ENCODE measurements around the gene SLC30A3. TPM values are rescaled to one million over a fixed set of nuclear protein-coding genes. Genes with fewer than 3 reads are reported as not detected.

SLC30A3 gene
- total and polyA plus RNA-seq, 5 donors from 2014 or later = 0.05 to 0.10 TPM; not detected in 3

DNA sequence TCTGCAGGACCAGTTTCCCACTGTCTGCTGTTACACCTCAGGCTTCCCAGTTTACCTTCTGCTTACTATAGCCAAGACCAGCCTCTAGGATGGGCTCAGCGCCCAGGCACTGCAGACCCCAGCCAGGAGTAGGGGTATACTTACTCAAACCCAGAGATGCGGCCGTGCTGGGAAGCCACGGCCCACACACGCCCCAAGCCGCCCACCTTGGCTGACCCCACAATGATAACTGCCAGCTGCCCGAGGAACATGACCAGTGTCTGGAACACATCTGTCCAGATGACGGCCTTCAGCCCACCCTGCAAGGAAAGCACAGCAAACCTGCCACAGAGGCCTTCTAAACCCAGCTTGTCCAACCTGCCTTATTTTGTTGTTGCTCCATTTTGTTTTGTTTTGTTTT is 57.6 kb downstream of the SLC30A3 start:
- Histone ChIP-seq H3K27ac (ENCODE audit: insufficient read depth, low read length, poor library complexity, severe bottlenecking) (no peak overlapping the region), H3K27me3 (ENCODE audit: control insufficient read depth, insufficient read depth, low read length) (no peaks in the 10 kb centered on the region), H3K9me3 (ENCODE audit: control insufficient read depth in 2 of 2, low read length in 2 of 2) (no peaks in the 10 kb centered on the region), H3K36me3 (ENCODE audit: control insufficient read depth, insufficient read depth, low read length) (peaks cover 71% of the 10 kb centered on the region), H3K4me1 (ENCODE audit: control insufficient read depth, insufficient read depth, low read length, poor library complexity, severe bottlenecking) (no peaks in the 10 kb centered on the region), H3K4me3 (ENCODE audit: low read depth, low read length) (no peak overlapping the region)
- Mint-ChIP-seq H3K36me3 (peaks cover 38% of the 10 kb centered on the region), H3K27ac (no peak overlapping the region), H3K9me3 (peaks cover 0 to 1% (median 0%) of the 10 kb centered on the region in 7 donors), H3K4me1 (peaks cover 0 to 28% (median 16%) of the 10 kb centered on the region in 4 donors), H3K4me3 (no peak overlapping the region), H3K27me3 (no peaks in the 10 kb centered on the region)
- no peak for DNase-seq
- no peak for ATAC-seq (ENCODE audit: low read depth in 2 of 2)

DNA sequence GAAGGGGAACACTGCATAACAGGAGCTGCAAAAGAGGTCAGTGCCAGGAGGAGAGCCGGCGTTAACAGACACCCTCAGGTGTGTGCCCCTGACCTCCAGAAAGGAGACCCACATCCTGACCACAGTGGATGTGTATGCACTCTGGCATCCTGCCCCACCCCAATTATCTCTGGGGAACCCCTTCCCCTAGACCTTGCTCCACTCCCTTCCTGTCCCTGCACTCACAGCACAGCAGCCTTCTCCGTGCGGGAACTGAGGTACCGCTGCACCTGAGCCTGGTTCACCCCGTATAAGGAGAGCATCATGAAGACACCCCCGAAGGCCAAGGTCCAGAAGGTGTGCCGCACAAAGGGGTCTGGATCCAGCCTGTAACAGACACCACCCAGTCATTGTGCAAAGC is 58.3 kb downstream of the SLC30A3 start:
- DNase-seq (peak in 1 of 3 donors; percentile 24), ATAC-seq (ENCODE audit: low read depth in 2 of 2) (no peak)
- Histone ChIP-seq H3K36me3 (ENCODE audit: control insufficient read depth, insufficient read depth, low read length) (peaks cover 73% of the 10 kb centered on the region), H3K9me3 (ENCODE audit: control insufficient read depth in 2 of 2, low read length in 2 of 2) (no peaks in the 10 kb centered on the region), H3K27ac (ENCODE audit: insufficient read depth, low read length, poor library complexity, severe bottlenecking) (no peak overlapping the region), H3K4me1 (ENCODE audit: control insufficient read depth, insufficient read depth, low read length, poor library complexity, severe bottlenecking) (no peaks in the 10 kb centered on the region), H3K27me3 (ENCODE audit: control insufficient read depth, insufficient read depth, low read length) (no peaks in the 10 kb centered on the region), H3K4me3 (ENCODE audit: low read depth, low read length) (no peak overlapping the region)
- peak overlapping the region in 1 of 3 donors; percentile 55 for H3K27ac Mint-ChIP-seq
- peaks cover 0 to 1% (median 0%) of the 10 kb centered on the region in 7 donors for H3K9me3 Mint-ChIP-seq
- H3K4me3 Mint-ChIP-seq = no peak overlapping the region
- peaks cover 0 to 22% (median 10%) of the 10 kb centered on the region in 4 donors for H3K4me1 Mint-ChIP-seq
- peaks cover 42% of the 10 kb centered on the region for H3K36me3 Mint-ChIP-seq
- H3K27me3 Mint-ChIP-seq = no peaks in the 10 kb centered on the region

DNA sequence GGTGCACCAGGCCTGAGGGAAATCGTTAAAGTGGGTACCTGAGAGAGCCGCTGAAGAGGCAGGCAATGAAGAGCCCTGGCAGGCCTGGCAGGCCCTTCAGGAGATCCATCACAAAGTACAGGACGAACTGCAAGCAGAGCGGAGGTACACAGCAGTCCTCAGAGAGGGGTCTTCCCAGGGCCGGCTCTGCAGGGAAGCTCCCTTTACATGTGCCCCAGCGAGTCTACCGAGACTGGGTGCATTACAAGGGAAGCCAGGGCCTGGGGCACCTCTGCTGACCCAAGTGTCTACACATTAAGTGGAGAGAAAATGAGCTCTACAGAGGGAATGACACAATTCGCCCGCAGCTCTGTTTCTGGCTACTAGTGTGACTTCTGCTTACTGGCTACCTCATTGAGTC is 59.1 kb downstream of the SLC30A3 start:
- peaks cover 71% of the 10 kb centered on the region for H3K36me3 ChIP-seq (ENCODE audit: control insufficient read depth, insufficient read depth, low read length)

More for the DNA sequence above, 59.1 kb downstream of the SLC30A3 start:
- Mint-ChIP-seq H3K36me3 (peaks cover 40% of the 10 kb centered on the region), H3K27me3 (no peaks in the 10 kb centered on the region), H3K27ac (peak overlapping the region in 1 of 3 donors; percentile 28), H3K4me1 (peaks cover 0 to 15% (median 7%) of the 10 kb centered on the region in 4 donors), H3K4me3 (peak overlapping the region in 1 of 4 donors; percentile 41), H3K9me3 (peaks cover 0 to 1% (median 0%) of the 10 kb centered on the region in 7 donors)
- H3K4me1 ChIP-seq (ENCODE audit: control insufficient read depth, insufficient read depth, low read length, poor library complexity, severe bottlenecking) = no peaks in the 10 kb centered on the region
- ATAC-seq (ENCODE audit: low read depth in 2 of 2) (no peak), DNase-seq (no peak)
- no peaks in the 10 kb centered on the region for H3K9me3 ChIP-seq (ENCODE audit: control insufficient read depth in 2 of 2, low read length in 2 of 2)
- no peak overlapping the region for H3K27ac ChIP-seq (ENCODE audit: insufficient read depth, low read length, poor library complexity, severe bottlenecking)
- no peaks in the 10 kb centered on the region for H3K27me3 ChIP-seq (ENCODE audit: control insufficient read depth, insufficient read depth, low read length)
- H3K4me3 ChIP-seq (ENCODE audit: low read depth, low read length) = no peak overlapping the region

Other genes starting within 250 kb of the SLC30A3 start
- gene TMEM214, start 230.1 kb downstream of the SLC30A3 start, total RNA-seq = 43.3 TPM
- 10 to 100 TPM; 17.6 to 21.9 (median 20.3) TPM for gene TMEM214, start 230.1 kb downstream of the SLC30A3 start, polyA plus RNA-seq
- 9.5 TPM for gene AGBL5, start 211.4 kb downstream of the SLC30A3 start, total RNA-seq
- gene AGBL5, start 211.4 kb downstream of the SLC30A3 start, polyA plus RNA-seq = 10 to 100 TPM in 1 of 4 donors, 1 to 10 TPM in 3; 8.9 to 11.3 (median 9.2) TPM
- gene OST4, start 191.4 kb downstream of the SLC30A3 start, total RNA-seq = 279 TPM
- gene OST4, start 191.4 kb downstream of the SLC30A3 start, polyA plus RNA-seq = 1,000 to 10,000 TPM in 1 of 4 donors, 100 to 1,000 TPM in 3; 827 to 1,033 (median 916) TPM
- gene EMILIN1, start 184.4 kb downstream of the SLC30A3 start, total RNA-seq = 0.22 TPM
- gene EMILIN1, start 184.4 kb downstream of the SLC30A3 start, polyA plus RNA-seq = 1 to 10 TPM in 2 of 4 donors, under 1 TPM in 2; 0.33 to 1.5 (median 0.94) TPM
- gene KHK, start 176.3 kb downstream of the SLC30A3 start, total RNA-seq = 5.3 TPM
- 1 to 10 TPM; 3.4 to 6.6 (median 6.0) TPM for gene KHK, start 176.3 kb downstream of the SLC30A3 start, polyA plus RNA-seq
- gene CGREF1, start 143.9 kb downstream of the SLC30A3 start, total RNA-seq = not detected
- gene CGREF1, start 143.9 kb downstream of the SLC30A3 start, polyA plus RNA-seq = under 1 TPM in 1 of 4 donors, not detected in 3; 0.20 TPM
- 0.89 TPM for gene ABHD1, start 139.2 kb downstream of the SLC30A3 start, total RNA-seq
- gene ABHD1, start 139.2 kb downstream of the SLC30A3 start, polyA plus RNA-seq = 1 to 10 TPM in 2 of 4 donors, under 1 TPM in 2; 0.21 to 1.7 (median 0.98) TPM
- 22.3 TPM for gene PREB, start 128.4 kb downstream of the SLC30A3 start, total RNA-seq
- gene PREB, start 128.4 kb downstream of the SLC30A3 start, polyA plus RNA-seq = 10 to 100 TPM; 60.3 to 90.7 (median 71.1) TPM
- not detected for gene PRR30, start 123.6 kb downstream of the SLC30A3 start, total RNA-seq
- gene PRR30, start 123.6 kb downstream of the SLC30A3 start, polyA plus RNA-seq = not detected
- not detected for gene TCF23, start 114.0 kb downstream of the SLC30A3 start, total RNA-seq
- gene TCF23, start 114.0 kb downstream of the SLC30A3 start, polyA plus RNA-seq = not detected
- gene ATRAID, start 51.0 kb downstream of the SLC30A3 start, total RNA-seq = 77.3 TPM
- gene ATRAID, start 51.0 kb downstream of the SLC30A3 start, polyA plus RNA-seq = 100 to 1,000 TPM; 338 to 375 (median 359) TPM
- gene SLC5A6, start 50.8 kb downstream of the SLC30A3 start, total RNA-seq = 154 TPM
- gene SLC5A6, start 50.8 kb downstream of the SLC30A3 start, polyA plus RNA-seq = 10 to 100 TPM; 15.5 to 18.5 (median 17.0) TPM
- gene CAD, start 45.7 kb downstream of the SLC30A3 start, total RNA-seq = 27.4 TPM
- gene CAD, start 45.7 kb downstream of the SLC30A3 start, polyA plus RNA-seq = 10 to 100 TPM; 12.2 to 18.4 (median 13.8) TPM
- gene DNAJC5G, start 12.4 kb upstream of the SLC30A3 start, total RNA-seq = not detected
- gene DNAJC5G, start 12.4 kb upstream of the SLC30A3 start, polyA plus RNA-seq = not detected
- not detected for gene TRIM54, start 19.4 kb upstream of the SLC30A3 start, total RNA-seq
- under 1 TPM in 1 of 4 donors, not detected in 3; 0.10 TPM for gene TRIM54, start 19.4 kb upstream of the SLC30A3 start, polyA plus RNA-seq
- gene UCN, start 45.4 kb upstream of the SLC30A3 start, total RNA-seq = 2.2 TPM
- under 1 TPM in 3 of 4 donors, not detected in 1; 0.24 to 0.79 (median 0.32) TPM for gene UCN, start 45.4 kb upstream of the SLC30A3 start, polyA plus RNA-seq
- gene MPV17, start 60.0 kb upstream of the SLC30A3 start, total RNA-seq = 56.7 TPM
- gene MPV17, start 60.0 kb upstream of the SLC30A3 start, polyA plus RNA-seq = 100 to 1,000 TPM; 124 to 166 (median 133) TPM
- gene GTF3C2, start 93.7 kb upstream of the SLC30A3 start, total RNA-seq = 52.8 TPM
- 10 to 100 TPM; 27.5 to 45.8 (median 35.3) TPM for gene GTF3C2, start 93.7 kb upstream of the SLC30A3 start, polyA plus RNA-seq
- gene EIF2B4, start 107.3 kb upstream of the SLC30A3 start, total RNA-seq = 33.2 TPM
- gene EIF2B4, start 107.3 kb upstream of the SLC30A3 start, polyA plus RNA-seq = 10 to 100 TPM; 27.3 to 38.8 (median 34.5) TPM
- gene SNX17, start 107.6 kb upstream of the SLC30A3 start, total RNA-seq = 85.5 TPM
- gene SNX17, start 107.6 kb upstream of the SLC30A3 start, polyA plus RNA-seq = 100 to 1,000 TPM; 224 to 262 (median 243) TPM
- gene ZNF513, start 117.7 kb upstream of the SLC30A3 start, total RNA-seq = 20.9 TPM
- 1 to 10 TPM; 1.4 to 4.9 (median 3.5) TPM for gene ZNF513, start 117.7 kb upstream of the SLC30A3 start, polyA plus RNA-seq
- 73.7 TPM for gene PPM1G, start 146.5 kb upstream of the SLC30A3 start, total RNA-seq
- 100 to 1,000 TPM; 116 to 144 (median 118) TPM for gene PPM1G, start 146.5 kb upstream of the SLC30A3 start, polyA plus RNA-seq
- 182 TPM for gene NRBP1, start 165.6 kb upstream of the SLC30A3 start, total RNA-seq
- 100 to 1,000 TPM in 3 of 4 donors, 10 to 100 TPM in 1; 87.1 to 122 (median 109) TPM for gene NRBP1, start 165.6 kb upstream of the SLC30A3 start, polyA plus RNA-seq
- gene KRTCAP3, start 179.3 kb upstream of the SLC30A3 start, total RNA-seq = 10.0 TPM
- gene KRTCAP3, start 179.3 kb upstream of the SLC30A3 start, polyA plus RNA-seq = 1 to 10 TPM; 2.0 to 7.7 (median 2.3) TPM
- 10.3 TPM for gene IFT172, start 226.7 kb upstream of the SLC30A3 start, total RNA-seq
- 1 to 10 TPM; 1.1 to 2.9 (median 1.4) TPM for gene IFT172, start 226.7 kb upstream of the SLC30A3 start, polyA plus RNA-seq
- 0.39 TPM for gene FNDC4, start 232.2 kb upstream of the SLC30A3 start, total RNA-seq
- not detected for gene FNDC4, start 232.2 kb upstream of the SLC30A3 start, polyA plus RNA-seq
- not detected for gene GCKR, start 233.8 kb upstream of the SLC30A3 start, total RNA-seq
- not detected for gene GCKR, start 233.8 kb upstream of the SLC30A3 start, polyA plus RNA-seq

Measured in CD4-positive, CD25-positive, alpha-beta regulatory T cell (primary cell).